ENCODE measurements around the gene GPR50.

The GPR50 gene

GRCh38 chrX:151227627-151228026 lies 51.2 kb downstream of the GPR50 start:
- no peak for DNase-seq

- DNase-seq, result no peak
These were observed 52.6 kb downstream of the GPR50 start for GRCh38 chrX:151228935-151229334.

Measured in T-helper 9 cell (primary cell).